IMR-90 (cell line): Measurements from ENCODE around the gene NPFFR2. TPM values are rescaled to one million over a fixed set of nuclear protein-coding genes. Genes with fewer than 3 reads are reported as not detected.

Experiments
- ATAC-seq: fragments of 200-7000 bp; cut with Tn5 transposase; 2 replicates; pipeline ENCODE4 v1.9.1; 2020; ENCODE audit warnings: low read depth, mild to moderate bottlenecking, moderate library complexity
- BruUV-seq: library from RNA; stranded (reverse); fragments of 400-500 nt; replicated peaks from 2 replicates; lab custom pipeline; 2021; lab: Mats Ljungman, UMichigan
- CTCF ChIA-PET: fragments of 300-600 bp; formaldehyde crosslinking; extraction: SDS; loops from one replicate; lab custom pipeline; 2021; ENCODE audit warnings: antibody characterized with exemption; lab: Yijun Ruan, JAX
- POLR2A ChIA-PET: fragments of 300-600 bp; sonication (Branson Sonifier 250); formaldehyde crosslinking; loops from one replicate; lab custom pipeline; 2022; ENCODE audit warnings: antibody characterized with exemption; ENCODE audit not compliant: unreplicated experiment; lab: Charles Lee
- DNase-seq: peaks from one replicate; pipeline ENCODE4 v3.0.0; 2013
- H2AFZ ChIP-seq: replicated peaks from 2 replicates; pipeline ENCODE3; 2013; ENCODE audit warnings: low read length, mild to moderate bottlenecking; ENCODE audit not compliant: poor library complexity
- H2AK5ac ChIP-seq: 2 replicates; pipeline ENCODE4 v1.6.1; 2013; ENCODE audit warnings: low read depth, low read length, inconsistent platforms
- H2AK9ac ChIP-seq: replicated peaks from 2 replicates; pipeline ENCODE3; 2013; ENCODE audit warnings: mild to moderate bottlenecking, low read depth, low read length, moderate library complexity; ENCODE audit not compliant: poor library complexity
- H2BK120ac ChIP-seq: 2 replicates; pipeline ENCODE4 v1.6.1; 2013; ENCODE audit warnings: low read depth, low read length, inconsistent platforms
- H2BK15ac ChIP-seq: 3 replicates; pipeline ENCODE4 v1.6.1; 2013; ENCODE audit warnings: low read depth, low read length, inconsistent platforms
- H2BK20ac ChIP-seq: 2 replicates; pipeline ENCODE4 v1.6.1; 2013; ENCODE audit warnings: low read depth, mild to moderate bottlenecking, inconsistent platforms, low read length, moderate library complexity
- H2BK5ac ChIP-seq: 2 replicates; pipeline ENCODE4 v1.6.1; 2013; ENCODE audit warnings: mild to moderate bottlenecking, low read depth, low read length, inconsistent platforms; ENCODE audit not compliant: poor library complexity, severe bottlenecking
- H3K14ac ChIP-seq: replicated peaks from 2 replicates; pipeline ENCODE4 v1.6.1; 2013; ENCODE audit warnings: low read depth, low read length, inconsistent platforms
- H3K18ac ChIP-seq: 2 replicates; pipeline ENCODE4 v1.6.1; 2013; ENCODE audit warnings: low read depth, low read length, control low read depth
- H3K23ac ChIP-seq: 2 replicates; pipeline ENCODE4 v1.6.1; 2013; ENCODE audit warnings: low read depth, low read length, inconsistent platforms
- H3K27ac ChIP-seq: 2 replicates; pipeline ENCODE4 v1.5.1; 2013; ENCODE audit warnings: mild to moderate bottlenecking, control low read depth, low read length; ENCODE audit not compliant: insufficient read depth
- H3K27me3 ChIP-seq: 2 replicates; pipeline ENCODE4 v1.6.1; 2013; ENCODE audit warnings: low read length; ENCODE audit not compliant: control insufficient read depth, insufficient read depth
- H3K36me3 ChIP-seq: 2 replicates; pipeline ENCODE4 v1.6.1; 2013; ENCODE audit warnings: low read length, mixed read lengths; ENCODE audit not compliant: control insufficient read depth, insufficient read depth
- H3K4ac ChIP-seq: 2 replicates; pipeline ENCODE4 v1.6.1; 2013; ENCODE audit warnings: low read depth, low read length, inconsistent platforms
- H3K4me1 ChIP-seq: 2 replicates; pipeline ENCODE4 v1.6.1; 2013; ENCODE audit warnings: low read length, mixed read lengths; ENCODE audit not compliant: control insufficient read depth, insufficient read depth
- H3K4me2 ChIP-seq: 2 replicates; pipeline ENCODE4 v1.6.1; 2013; ENCODE audit warnings: low read depth, mild to moderate bottlenecking, control low read depth, low read length, moderate library complexity
- H3K4me3 ChIP-seq: 2 replicates; pipeline ENCODE4 v1.5.1; 2013; ENCODE audit warnings: low read depth, mild to moderate bottlenecking, control low read depth, low read length, moderate library complexity; ENCODE audit not compliant: insufficient read depth
- H3K56ac ChIP-seq: 2 replicates; pipeline ENCODE4 v1.6.1; 2013; ENCODE audit warnings: low read length, inconsistent platforms; ENCODE audit not compliant: insufficient read depth; ENCODE audit errors: extremely low read depth
- H3K79me1 ChIP-seq, 2 experiments: 2 replicates each; pipeline ENCODE4 v1.6.1; 2013; ENCODE audit warnings: low read length in 2 of 2, inconsistent platforms in 1 of 2, low read depth in 1 of 2
- H3K9ac ChIP-seq: 2 replicates; pipeline ENCODE4 v1.6.1; 2013; ENCODE audit warnings: low read depth, low read length, control low read depth
- H3K9me1 ChIP-seq: 2 replicates; pipeline ENCODE4 v1.6.1; 2013; ENCODE audit warnings: low read length, inconsistent platforms; ENCODE audit not compliant: insufficient read depth
- H3K9me3 ChIP-seq: 2 replicates; pipeline ENCODE4 v1.6.1; 2013; ENCODE audit warnings: low read length; ENCODE audit not compliant: control insufficient read depth, insufficient read depth
- H4K20me1 ChIP-seq: 2 replicates; pipeline ENCODE4 v1.6.1; 2013; ENCODE audit warnings: low read length, inconsistent platforms; ENCODE audit not compliant: insufficient read depth
- H4K5ac ChIP-seq: 2 replicates; pipeline ENCODE4 v1.6.1; 2013; ENCODE audit warnings: mild to moderate bottlenecking, low read depth, low read length, control low read depth
- H4K8ac ChIP-seq, 2 experiments: 2 replicates each; pipeline ENCODE4 v1.6.1; 2013; ENCODE audit warnings: low read depth in 2 of 2, low read length in 2 of 2, control low read depth in 1 of 2, inconsistent platforms in 1 of 2
- H4K91ac ChIP-seq: 2 replicates; pipeline ENCODE4 v1.6.1; 2013; ENCODE audit warnings: low read depth, low read length, inconsistent platforms; ENCODE audit not compliant: insufficient read depth
- MAFK ChIP-seq: IDR thresholded peaks from 2 replicates; pipeline ENCODE4 v1.6.1; 2012; ENCODE audit warnings: low read depth, low read length, improper control_type of control experiment
- NFE2L2 ChIP-seq: fragments of 150-350 bp; IDR thresholded peaks from 2 replicates; pipeline ENCODE4 v1.6.1; 2016; ENCODE audit warnings: low read depth, mild to moderate bottlenecking, low read length
- WGBS, 2 experiments: methylation state at CpG; one replicate each; pipeline versions ENCODE4 v1.1.5 to v1.1.7; 2013; ENCODE audit warnings: missing lambda C conversion rate in 2 of 2; ENCODE audit not compliant: insufficient read length in 1 of 2; ENCODE audit errors: extremely low coverage in 2 of 2; 5-methylcytosine and 5-hydroxymethylcytosine counted together
- dilution Hi-C: fragments of 300-500 bp; cut with HindIII; formaldehyde crosslinking; loops from one replicate; pipeline ENCODE4 v1.14.3; 2018; ENCODE audit warnings: low sequenced_read_pairs; ENCODE audit not compliant: unreplicated experiment
- in situ Hi-C: fragments of 300-500 bp; cut with MboI; formaldehyde crosslinking; loops from 3 replicates; pipeline ENCODE4 v1.14.3; 2019; ENCODE audit warnings: low sequenced_read_pairs, inconsistent platforms, mixed read lengths
- intact Hi-C: fragments of 100-400 bp; cut with micrococcal nuclease; formaldehyde crosslinking; loops from 2 replicates; pipeline ENCODE4 v1.10.0; 2022
- polyA plus RNA-seq, 3 experiments: library from polyadenylated mRNA; depleted of rRNA; stranded (reverse); fragments of >200 nt; gene quantifications; 2 replicates each; pipeline ENCODE4 v1.2.3, GENCODE V29; 2012; ENCODE audit warnings: low replicate concordance in 1 of 3
- total RNA-seq: library from RNA; depleted of rRNA; stranded (reverse); fragments of >200 nt; gene quantifications from 2 replicates; pipeline ENCODE4 v1.2.3, GENCODE V29; 2012
- TF ChIP-seq, protein P1 (sequence below): fragments of 150-350 bp; IDR thresholded peaks from 2 replicates; pipeline ENCODE4 v1.6.1; 2016; ENCODE audit warnings: low read depth, mild to moderate bottlenecking, low read length, moderate library complexity, borderline replicate concordance

Gene NPFFR2
- total and polyA plus RNA-seq, 2 of the 4 experiments (the other 2 are of a cell fraction), result not detected

DNA sequence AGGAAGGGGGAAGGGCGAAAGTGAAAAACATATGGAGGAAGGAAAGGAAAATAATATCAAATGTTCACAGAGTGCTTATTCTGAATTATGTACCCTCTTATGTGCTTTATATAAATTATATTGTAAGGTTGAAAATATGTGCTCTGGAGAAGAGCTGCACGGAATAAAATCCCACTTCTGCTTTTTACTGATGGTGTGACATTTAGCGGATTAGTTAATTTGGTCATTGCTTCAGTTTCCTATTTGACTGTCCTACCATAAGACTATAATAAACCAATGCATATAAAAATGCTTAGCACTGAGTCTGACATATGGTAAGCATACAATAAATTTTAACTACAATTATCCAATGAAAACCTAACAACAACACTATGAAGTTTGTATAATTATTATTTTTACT lies 86.2 kb downstream of the NPFFR2 start:
- no peak overlapping the region for H2AK5ac ChIP-seq
- no peak overlapping the region for H4K91ac ChIP-seq
- ChIA-PET POLR2A (no interaction called here), CTCF (no interaction called here)
- no peaks in the 10 kb centered on the region for H4K20me1 ChIP-seq
- H2AFZ ChIP-seq, result no peak overlapping the region
- no peak overlapping the region for H3K56ac ChIP-seq
- H2AK9ac ChIP-seq, result no peak overlapping the region
- H3K23ac ChIP-seq, result no peak overlapping the region
- no peak for ATAC-seq
- intact Hi-C loops, result no loop called here
- no peak overlapping the region for H3K9ac ChIP-seq
- no peak overlapping the region for H4K5ac ChIP-seq
- no peaks in the 10 kb centered on the region for H3K36me3 ChIP-seq
- no peak overlapping the region for H2BK5ac ChIP-seq
- no peak overlapping the region for H3K27ac ChIP-seq
- H3K4ac ChIP-seq, result no peak overlapping the region
- H3K4me3 ChIP-seq, result no peak overlapping the region
- no peak for TF ChIP-seq NFE2L2
- TF ChIP-seq, protein P1, sequence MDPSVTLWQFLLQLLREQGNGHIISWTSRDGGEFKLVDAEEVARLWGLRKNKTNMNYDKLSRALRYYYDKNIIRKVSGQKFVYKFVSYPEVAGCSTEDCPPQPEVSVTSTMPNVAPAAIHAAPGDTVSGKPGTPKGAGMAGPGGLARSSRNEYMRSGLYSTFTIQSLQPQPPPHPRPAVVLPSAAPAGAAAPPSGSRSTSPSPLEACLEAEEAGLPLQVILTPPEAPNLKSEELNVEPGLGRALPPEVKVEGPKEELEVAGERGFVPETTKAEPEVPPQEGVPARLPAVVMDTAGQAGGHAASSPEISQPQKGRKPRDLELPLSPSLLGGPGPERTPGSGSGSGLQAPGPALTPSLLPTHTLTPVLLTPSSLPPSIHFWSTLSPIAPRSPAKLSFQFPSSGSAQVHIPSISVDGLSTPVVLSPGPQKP, result no peak
- no peak for TF ChIP-seq MAFK
- DNase-seq, result no peak
- no peaks in the 10 kb centered on the region for H3K9me1 ChIP-seq
- no CpG with 5 or more reads among the region's 3 CpGs for WGBS, 2 experiments
- no peak overlapping the region for H2BK120ac ChIP-seq
- no peak overlapping the region for H3K4me2 ChIP-seq
- no peak overlapping the region for H3K14ac ChIP-seq
- H2BK15ac ChIP-seq, result no peak overlapping the region
- H3K27me3 ChIP-seq, result no peaks in the 10 kb centered on the region
- in situ Hi-C loops, result no loop called here
- H3K18ac ChIP-seq, result no peak overlapping the region
- no peak overlapping the region for H4K8ac ChIP-seq
- no peaks in the 10 kb centered on the region for H3K9me3 ChIP-seq
- BruUV-seq, result no TSS peak
- dilution Hi-C loops, result no loop called here
- H3K79me1 ChIP-seq, result no peaks in the 10 kb centered on the region
- no peaks in the 10 kb centered on the region for H3K4me1 ChIP-seq
- no peak overlapping the region for H2BK20ac ChIP-seq
